OCI-LY7 (cell line): Measurements from ENCODE around the gene ITLN2. TPM values are rescaled to one million over a fixed set of nuclear protein-coding genes. Genes with fewer than 3 reads are reported as not detected.

Experiments
- BruUV-seq: library from RNA; stranded (reverse); fragments of 400-500 nt; replicated peaks from 2 replicates; lab custom pipeline; 2021; lab: Mats Ljungman, UMichigan
- CTCF ChIA-PET: fragments of 300-600 bp; sonication (Branson Sonifier 250); formaldehyde crosslinking; loops from one replicate; lab custom pipeline; 2022; ENCODE audit warnings: antibody characterized with exemption; ENCODE audit not compliant: unreplicated experiment; lab: Charles Lee
- POLR2A ChIA-PET: fragments of 300-600 bp; sonication (Branson Sonifier 250); formaldehyde crosslinking; loops from one replicate; lab custom pipeline; 2022; ENCODE audit warnings: antibody characterized with exemption; lab: Charles Lee
- DNase-seq: peaks from one replicate; pipeline ENCODE4 v3.0.0-alpha.2; 2015; ENCODE audit warnings: low spot score
- H2AFZ ChIP-seq: fragments of 200-600 bp; sonication (generic), shearing (Covaris generic); 2 replicates; pipeline ENCODE4 v1.6.1; 2014; ENCODE audit warnings: mild to moderate bottlenecking, antibody characterized with exemption, low read length, moderate library complexity
- H3K27ac ChIP-seq: fragments of 200-600 bp; sonication (generic); 2 replicates; pipeline ENCODE4 v1.5.1; 2014; ENCODE audit warnings: mixed run types, low read depth, mild to moderate bottlenecking, moderate library complexity, low read length, inconsistent platforms; ENCODE audit not compliant: poor library complexity, severe bottlenecking
- H3K36me3 ChIP-seq: fragments of 200-600 bp; sonication (generic); 2 replicates; pipeline ENCODE4 v1.6.1; 2014; ENCODE audit warnings: mild to moderate bottlenecking, antibody characterized with exemption, low read length, moderate library complexity, mixed read lengths; ENCODE audit not compliant: insufficient read depth
- H3K4me1 ChIP-seq: fragments of 200-600 bp; sonication (generic); 2 replicates; pipeline ENCODE4 v1.5.1; 2014; ENCODE audit warnings: mild to moderate bottlenecking, low read length; ENCODE audit not compliant: insufficient read depth, poor library complexity, severe bottlenecking
- H3K4me2 ChIP-seq: fragments of 200-600 bp; sonication (generic); 2 replicates; pipeline ENCODE4 v1.6.1; 2014; ENCODE audit warnings: mild to moderate bottlenecking, low read length
- H3K4me3 ChIP-seq: fragments of 200-600 bp; sonication (generic); 2 replicates; pipeline ENCODE4 v1.5.1; 2014; ENCODE audit warnings: mild to moderate bottlenecking, low read depth, low read length; ENCODE audit not compliant: poor library complexity, severe bottlenecking
- H3K79me2 ChIP-seq: fragments of 200-600 bp; sonication (generic); 2 replicates; pipeline ENCODE4 v1.6.1; 2016; ENCODE audit warnings: low read depth, mild to moderate bottlenecking, low read length, moderate library complexity, mixed read lengths; ENCODE audit not compliant: insufficient read depth
- H3K9me2 ChIP-seq: fragments of 200-600 bp; sonication (generic); 2 replicates; pipeline ENCODE4 v1.6.1; 2016; ENCODE audit warnings: mild to moderate bottlenecking, low read length, mixed read lengths; ENCODE audit not compliant: insufficient read depth
- H3K9me3 ChIP-seq: fragments of 200-600 bp; sonication (generic); 2 replicates; pipeline ENCODE4 v1.6.1; 2014; ENCODE audit warnings: mild to moderate bottlenecking, mixed run types, low read length, mixed read lengths
- H4K20me1 ChIP-seq: fragments of 200-600 bp; sonication (generic); 2 replicates; pipeline ENCODE4 v1.6.1; 2014; ENCODE audit warnings: mild to moderate bottlenecking, antibody characterized with exemption, low read length, moderate library complexity, mixed read lengths; ENCODE audit not compliant: insufficient read depth
- EZH2phosphoT487 ChIP-seq: fragments of 200-600 bp; sonication (generic); IDR thresholded peaks from 2 replicates; pipeline ENCODE4 v1.6.1; 2018; ENCODE audit warnings: low read depth, borderline replicate concordance, mild to moderate bottlenecking, mixed run types, antibody characterized with exemption, low read length, moderate library complexity, mixed read lengths
- intact Hi-C: fragments of 100-400 bp; cut with micrococcal nuclease; formaldehyde crosslinking; loops from one replicate; pipeline ENCODE4 v1.10.0; 2022; ENCODE audit not compliant: unreplicated experiment
- total RNA-seq, 2 experiments: library from RNA; depleted of rRNA in 1 of 2; stranded (reverse); fragments of >200 nt in 1 of 2; shearing (Covaris generic) in 1 of 2; gene quantifications; 2 replicates each; pipeline ENCODE4 v1.2.3, GENCODE V29; 2014 to 2022
- TF ChIP-seq, protein P1 (sequence below): fragments of 200-600 bp; sonication (generic); conservative IDR thresholded peaks from 2 replicates; pipeline ENCODE4 v1.5.1; 2014; ENCODE audit warnings: mild to moderate bottlenecking, antibody characterized with exemption, low read length, moderate library complexity, mixed read lengths

The ITLN2 gene
- total RNA-seq, 2 experiments from 2014 or later, result not detected

DNA sequence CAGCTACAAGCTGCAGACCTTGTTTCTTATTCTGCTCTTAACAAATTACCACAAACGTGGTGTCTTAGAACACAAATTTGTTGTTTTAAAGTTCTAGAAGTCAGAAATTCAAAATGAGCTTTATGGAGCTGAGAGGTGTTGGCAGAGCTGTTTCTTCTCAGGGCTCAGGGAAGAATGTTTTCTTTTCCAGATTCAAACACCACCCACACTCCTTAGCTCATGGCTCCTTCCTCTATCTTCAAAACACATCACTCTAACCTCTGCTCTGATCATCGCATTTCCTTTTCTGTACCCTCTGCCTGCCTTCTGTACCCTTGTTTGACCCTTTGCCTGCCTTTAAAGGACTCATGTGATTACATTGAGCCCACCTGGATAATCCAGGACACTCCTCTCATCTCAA, 42.7 kb downstream of the ITLN2 start:
- POLR2A ChIA-PET, result interaction anchor here (0.6 kb wide), 1 partner anchor 87 kb away, joined by 7 read pairs; no protein-coding TSS in a partner anchor
- no peaks in the 10 kb centered on the region for H4K20me1 ChIP-seq
- TF ChIP-seq, protein P1, sequence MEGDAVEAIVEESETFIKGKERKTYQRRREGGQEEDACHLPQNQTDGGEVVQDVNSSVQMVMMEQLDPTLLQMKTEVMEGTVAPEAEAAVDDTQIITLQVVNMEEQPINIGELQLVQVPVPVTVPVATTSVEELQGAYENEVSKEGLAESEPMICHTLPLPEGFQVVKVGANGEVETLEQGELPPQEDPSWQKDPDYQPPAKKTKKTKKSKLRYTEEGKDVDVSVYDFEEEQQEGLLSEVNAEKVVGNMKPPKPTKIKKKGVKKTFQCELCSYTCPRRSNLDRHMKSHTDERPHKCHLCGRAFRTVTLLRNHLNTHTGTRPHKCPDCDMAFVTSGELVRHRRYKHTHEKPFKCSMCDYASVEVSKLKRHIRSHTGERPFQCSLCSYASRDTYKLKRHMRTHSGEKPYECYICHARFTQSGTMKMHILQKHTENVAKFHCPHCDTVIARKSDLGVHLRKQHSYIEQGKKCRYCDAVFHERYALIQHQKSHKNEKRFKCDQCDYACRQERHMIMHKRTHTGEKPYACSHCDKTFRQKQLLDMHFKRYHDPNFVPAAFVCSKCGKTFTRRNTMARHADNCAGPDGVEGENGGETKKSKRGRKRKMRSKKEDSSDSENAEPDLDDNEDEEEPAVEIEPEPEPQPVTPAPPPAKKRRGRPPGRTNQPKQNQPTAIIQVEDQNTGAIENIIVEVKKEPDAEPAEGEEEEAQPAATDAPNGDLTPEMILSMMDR, result no peak
- TF ChIP-seq EZH2phosphoT487, result no peak
- no peaks in the 10 kb centered on the region for H3K9me3 ChIP-seq
- no peak overlapping the region for H3K27ac ChIP-seq
- H3K4me2 ChIP-seq, result no peak overlapping the region
- H2AFZ ChIP-seq, result no peak overlapping the region
- H3K36me3 ChIP-seq, result no peaks in the 10 kb centered on the region
- CTCF ChIA-PET, result no interaction called here
- no TSS peak for BruUV-seq
- H3K4me1 ChIP-seq, result no peaks in the 10 kb centered on the region
- H3K9me2 ChIP-seq, result no peaks in the 10 kb centered on the region
- H3K79me2 ChIP-seq, result no peaks in the 10 kb centered on the region
- no peak overlapping the region for H3K4me3 ChIP-seq
- intact Hi-C loops, result no loop called here
- DNase-seq, result no peak

DNA sequence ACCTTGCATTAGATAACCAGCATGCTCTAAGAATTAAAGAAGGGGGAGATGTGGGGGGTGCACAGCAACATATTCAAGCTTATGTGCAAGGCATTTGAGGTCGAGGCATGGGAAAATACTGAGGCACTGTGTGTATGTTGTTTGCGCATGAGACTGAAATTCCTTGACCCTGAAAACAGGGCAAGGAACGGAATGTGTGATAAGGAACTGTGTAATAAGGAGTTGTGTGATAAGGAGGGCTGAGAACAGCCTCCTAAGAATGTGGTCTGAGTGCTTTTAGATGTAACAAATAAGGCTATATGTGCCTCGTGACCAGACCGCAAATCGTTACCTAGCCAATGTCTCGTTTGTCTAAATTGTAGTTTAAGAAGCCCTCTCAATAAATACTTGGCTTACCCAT, 43.2 kb downstream of the ITLN2 start:
- ChIA-PET POLR2A (interaction anchor here (0.6 kb wide), 3 partner anchors 34 to 87 kb away, joined by 4 to 7 read pairs (median 6); no protein-coding TSS in a partner anchor), CTCF (interaction anchor here (0.6 kb wide), 1 partner anchor 188 kb away, joined by 4 read pairs; no protein-coding TSS in a partner anchor)
- Histone ChIP-seq H3K9me3 (no peaks in the 10 kb centered on the region), H3K36me3 (no peaks in the 10 kb centered on the region), H3K4me3 (no peak overlapping the region), H2AFZ (no peak overlapping the region), H3K27ac (no peak overlapping the region), H3K4me1 (no peaks in the 10 kb centered on the region), H3K79me2 (no peaks in the 10 kb centered on the region), H3K9me2 (no peaks in the 10 kb centered on the region), H3K4me2 (no peak overlapping the region), H4K20me1 (no peaks in the 10 kb centered on the region)
- no peak for TF ChIP-seq EZH2phosphoT487
- TF ChIP-seq, protein P1, result no peak
- no peak for DNase-seq
- intact Hi-C loops, result no loop called here
- no TSS peak for BruUV-seq

DNA sequence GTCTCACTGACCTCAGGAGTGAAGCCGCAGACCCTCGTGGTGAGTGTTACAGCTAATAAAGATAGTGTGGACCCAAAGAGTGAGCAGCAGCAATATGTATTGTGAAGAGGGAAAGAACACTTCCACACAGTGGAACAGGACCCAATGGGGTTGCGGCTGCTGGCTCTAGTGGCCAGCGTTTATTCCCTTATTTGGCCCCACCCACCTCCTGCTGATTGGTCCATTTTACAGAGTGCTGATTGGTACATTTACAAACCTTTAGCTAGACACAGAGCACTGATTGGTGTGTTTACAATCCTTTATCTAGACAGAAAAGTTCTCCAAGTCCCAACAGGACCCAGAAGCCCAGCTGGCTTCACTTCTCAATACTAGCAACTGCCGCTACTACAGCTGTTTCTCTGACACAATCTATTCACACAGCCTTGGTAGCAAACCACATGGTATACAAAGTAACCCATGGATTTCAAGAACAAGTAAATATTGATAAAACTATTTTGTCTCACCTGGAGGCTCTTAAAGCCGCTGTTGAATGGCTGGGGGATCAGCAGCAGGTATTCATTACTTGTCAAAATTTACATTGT, 44.3 kb downstream of the ITLN2 start:
- POLR2A ChIA-PET, result interaction anchor here (0.6 kb wide), 1 partner anchor 27 kb away, joined by 4 read pairs; no protein-coding TSS in a partner anchor
- Histone ChIP-seq H2AFZ (no peak overlapping the region), H3K9me3 (no peaks in the 10 kb centered on the region), H3K9me2 (no peaks in the 10 kb centered on the region), H3K4me1 (no peaks in the 10 kb centered on the region), H3K79me2 (no peaks in the 10 kb centered on the region), H3K4me2 (no peak overlapping the region), H4K20me1 (no peaks in the 10 kb centered on the region), H3K4me3 (no peak overlapping the region), H3K27ac (no peak overlapping the region), H3K36me3 (no peaks in the 10 kb centered on the region)
- CTCF ChIA-PET, result no interaction called here
- TF ChIP-seq, protein P1, result no peak
- TF ChIP-seq EZH2phosphoT487, result no peak
- DNase-seq, result no peak
- no TSS peak for BruUV-seq
- intact Hi-C loops, result no loop called here
